Measurements from ENCODE around the gene ACTN4.
A peak's percentile ranks its signal among the peaks of the same experiment; 100 is the strongest.

Gene ACTN4

DNA sequence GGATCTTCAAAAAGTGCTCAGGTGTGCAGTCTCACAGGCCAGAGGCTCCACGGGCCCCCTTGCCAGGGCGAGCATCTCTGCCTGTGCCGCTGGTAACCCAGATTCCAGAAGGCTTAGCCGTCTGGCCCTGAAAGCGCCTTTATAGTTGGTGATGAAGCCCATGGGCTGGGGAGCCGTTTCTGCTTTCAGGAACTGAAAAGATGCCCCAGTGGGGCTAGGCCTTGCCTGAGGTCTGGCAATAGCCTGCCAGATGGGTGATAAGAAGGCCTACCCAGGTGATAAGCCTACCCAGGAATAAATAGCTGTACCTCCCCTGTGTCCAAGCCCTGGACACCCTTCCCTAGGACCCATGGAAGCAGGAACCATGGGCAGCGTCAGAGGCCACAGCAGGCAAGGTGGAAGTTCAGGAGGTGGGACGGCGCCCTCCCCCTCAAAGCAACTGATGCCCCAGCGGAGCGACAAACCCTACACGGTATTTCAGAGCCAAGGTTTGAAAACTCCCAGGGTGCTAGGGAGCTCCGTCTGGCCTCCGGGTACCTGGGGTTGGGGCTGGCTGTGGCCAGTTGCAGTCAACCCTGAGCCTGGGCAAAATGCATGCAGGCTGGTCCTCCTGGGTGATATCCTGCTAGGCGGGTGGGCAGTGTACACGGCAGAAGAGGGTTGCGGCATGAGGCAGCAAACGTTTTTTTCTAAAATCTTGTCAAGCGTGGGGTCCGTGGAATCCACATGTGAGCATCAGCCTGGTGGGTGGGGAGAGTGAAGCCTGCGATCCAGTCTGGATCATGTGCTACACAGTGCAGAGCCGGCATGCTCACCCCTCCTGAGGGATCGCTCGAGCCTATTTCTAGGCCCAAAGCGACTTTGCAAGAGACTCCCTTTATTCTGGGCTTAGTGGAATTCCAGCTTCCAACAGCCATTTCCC, 45.3 kb downstream of the ACTN4 start:
- peak overlapping the region; percentile 7 for H3K4me3 ChIP-seq (ENCODE audit: low read length)
- TF ChIP-seq, protein P1, sequence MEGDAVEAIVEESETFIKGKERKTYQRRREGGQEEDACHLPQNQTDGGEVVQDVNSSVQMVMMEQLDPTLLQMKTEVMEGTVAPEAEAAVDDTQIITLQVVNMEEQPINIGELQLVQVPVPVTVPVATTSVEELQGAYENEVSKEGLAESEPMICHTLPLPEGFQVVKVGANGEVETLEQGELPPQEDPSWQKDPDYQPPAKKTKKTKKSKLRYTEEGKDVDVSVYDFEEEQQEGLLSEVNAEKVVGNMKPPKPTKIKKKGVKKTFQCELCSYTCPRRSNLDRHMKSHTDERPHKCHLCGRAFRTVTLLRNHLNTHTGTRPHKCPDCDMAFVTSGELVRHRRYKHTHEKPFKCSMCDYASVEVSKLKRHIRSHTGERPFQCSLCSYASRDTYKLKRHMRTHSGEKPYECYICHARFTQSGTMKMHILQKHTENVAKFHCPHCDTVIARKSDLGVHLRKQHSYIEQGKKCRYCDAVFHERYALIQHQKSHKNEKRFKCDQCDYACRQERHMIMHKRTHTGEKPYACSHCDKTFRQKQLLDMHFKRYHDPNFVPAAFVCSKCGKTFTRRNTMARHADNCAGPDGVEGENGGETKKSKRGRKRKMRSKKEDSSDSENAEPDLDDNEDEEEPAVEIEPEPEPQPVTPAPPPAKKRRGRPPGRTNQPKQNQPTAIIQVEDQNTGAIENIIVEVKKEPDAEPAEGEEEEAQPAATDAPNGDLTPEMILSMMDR (conservative IDR thresholded peaks at IDR 0.05; ENCODE audit: low read depth, low read length) = no peak
- DNase-seq (ENCODE audit: low read depth) = no peak

DNA sequence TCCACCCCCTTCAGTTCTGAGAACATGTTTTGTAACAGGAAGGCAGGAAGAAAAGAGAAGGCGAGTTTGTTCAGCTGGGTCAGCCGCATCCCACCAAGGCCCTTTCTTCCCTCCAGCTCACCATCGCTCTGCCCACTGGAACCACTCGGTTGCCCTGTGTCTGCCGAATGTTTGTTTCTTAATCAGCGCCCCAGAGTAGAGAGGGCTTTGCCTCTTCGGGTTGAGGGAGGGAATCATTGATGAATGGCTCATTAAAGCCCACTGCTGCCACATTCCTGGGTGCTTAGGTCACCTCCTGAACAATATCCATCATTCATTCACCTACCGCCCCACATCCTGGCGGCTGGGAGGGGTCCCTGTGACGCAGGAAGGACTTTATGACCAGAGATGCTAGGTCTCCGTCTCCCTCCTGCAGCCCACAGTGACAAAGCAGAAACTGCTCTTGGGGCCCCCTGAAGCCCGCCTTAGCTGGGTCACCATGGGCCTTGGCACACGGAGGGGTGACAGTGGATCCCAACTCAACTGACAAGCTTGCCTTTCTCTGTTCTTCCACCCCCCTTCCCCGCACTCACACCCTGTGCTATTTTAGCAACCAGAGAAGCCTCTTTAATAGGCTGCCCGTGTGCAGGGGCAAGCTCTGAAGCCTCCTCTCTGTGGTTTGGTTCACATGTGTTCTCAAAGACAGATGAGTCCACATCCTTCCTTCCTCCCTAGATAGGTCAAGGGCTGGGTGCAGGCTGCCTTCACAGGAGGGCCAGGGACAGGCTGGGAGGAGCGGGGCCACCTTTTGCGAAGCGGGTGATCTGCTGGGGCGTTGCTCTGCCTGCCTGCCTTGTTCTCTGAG, 46.2 kb downstream of the ACTN4 start:
- TF ChIP-seq, protein P1 (conservative IDR thresholded peaks at IDR 0.05; ENCODE audit: low read depth, low read length) = no peak
- peak; percentile 94 for DNase-seq (ENCODE audit: low read depth)
- no peak overlapping the region for H3K4me3 ChIP-seq (ENCODE audit: low read length)

DNA sequence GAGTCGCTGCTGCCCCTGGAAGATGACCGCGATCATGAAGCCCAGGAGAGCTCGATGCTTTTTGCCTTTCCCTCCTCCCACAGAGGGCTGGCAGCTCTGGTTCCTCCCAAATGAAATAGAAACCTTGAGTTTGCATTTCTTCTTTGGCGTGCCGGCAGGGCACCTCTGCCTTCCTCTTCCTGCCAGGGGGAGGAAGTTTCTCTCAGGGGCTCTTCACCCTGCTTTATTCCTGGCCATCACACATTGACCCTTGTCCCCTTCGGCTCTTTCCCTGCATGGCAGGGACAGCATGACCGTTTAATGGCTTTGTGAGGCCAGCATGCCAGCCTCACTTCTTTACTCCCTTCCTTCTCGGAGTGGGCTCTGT, 47.9 kb downstream of the ACTN4 start:
- H3K4me3 ChIP-seq (ENCODE audit: low read length) = no peak overlapping the region
- TF ChIP-seq, protein P1 (conservative IDR thresholded peaks at IDR 0.05; ENCODE audit: low read depth, low read length) = no peak
- no peak for DNase-seq (ENCODE audit: low read depth)

DNA sequence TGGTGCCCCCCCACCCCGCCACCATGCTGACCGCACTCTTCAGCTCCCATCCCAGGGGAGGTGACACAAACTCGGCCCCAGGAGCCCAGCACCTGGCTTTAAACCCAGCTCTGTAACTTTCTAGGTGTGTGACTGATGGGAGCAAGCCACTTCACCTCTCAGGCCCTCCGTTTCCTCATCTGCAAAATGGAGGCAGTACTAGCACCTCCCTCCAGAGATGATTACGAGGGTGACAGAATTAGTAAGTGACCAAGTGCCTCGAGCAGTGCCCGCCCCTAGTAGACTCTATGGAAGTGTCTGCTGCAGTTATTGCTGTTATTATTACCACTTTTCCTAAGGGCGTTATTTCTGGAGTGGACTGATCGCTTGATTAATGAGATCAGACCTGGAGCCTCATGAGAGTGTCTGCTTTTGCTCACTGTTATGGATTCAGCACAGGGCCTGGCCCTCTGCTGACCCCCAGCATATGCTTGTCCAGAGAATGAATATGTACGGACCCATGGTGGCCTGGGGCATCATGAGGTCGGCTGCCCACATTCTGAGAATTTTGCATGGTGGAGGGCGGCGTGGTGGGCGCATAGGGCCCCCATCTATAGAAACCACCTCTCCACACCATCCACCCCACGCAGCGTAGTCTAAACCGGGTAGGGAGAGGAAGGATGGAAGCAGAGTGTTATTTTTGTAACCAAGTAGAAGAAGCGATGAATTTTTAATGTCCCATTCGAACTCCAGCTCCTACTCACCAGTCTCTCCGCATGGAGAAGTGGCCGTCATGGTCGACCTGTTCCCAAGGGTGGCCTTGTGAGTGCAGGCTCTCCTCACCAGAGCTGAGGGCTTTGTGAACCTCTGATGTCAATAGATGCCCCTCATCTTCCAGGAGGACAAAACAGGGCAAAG, 48.6 kb downstream of the ACTN4 start:
- no peak for DNase-seq (ENCODE audit: low read depth)

DNA sequence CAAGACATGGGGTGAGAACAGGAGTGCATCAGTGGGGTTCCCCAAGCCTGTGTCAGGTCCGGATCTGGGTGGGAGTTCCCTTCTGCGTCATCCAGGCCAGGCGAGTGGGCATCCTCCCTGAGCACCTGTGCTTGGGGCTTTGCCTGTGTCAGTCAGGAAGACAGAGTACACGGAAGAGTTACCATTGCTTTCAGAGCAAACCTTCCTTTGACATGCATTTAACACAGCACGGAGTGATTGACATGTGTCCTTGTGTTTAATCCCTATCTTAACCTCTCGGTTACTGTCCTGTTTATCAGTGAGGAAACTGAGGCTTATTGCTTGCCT, 49.2 kb downstream of the ACTN4 start:
- DNase-seq (ENCODE audit: low read depth) = no peak
- no peak overlapping the region for H3K4me3 ChIP-seq (ENCODE audit: low read length)
- TF ChIP-seq, protein P1 (conservative IDR thresholded peaks at IDR 0.05; ENCODE audit: low read depth, low read length) = no peak

More for the DNA sequence above, 48.6 kb downstream of the ACTN4 start:
- H3K4me3 ChIP-seq (ENCODE audit: low read length) = no peak overlapping the region
- TF ChIP-seq, protein P1 (conservative IDR thresholded peaks at IDR 0.05; ENCODE audit: low read depth, low read length) = no peak

DNA sequence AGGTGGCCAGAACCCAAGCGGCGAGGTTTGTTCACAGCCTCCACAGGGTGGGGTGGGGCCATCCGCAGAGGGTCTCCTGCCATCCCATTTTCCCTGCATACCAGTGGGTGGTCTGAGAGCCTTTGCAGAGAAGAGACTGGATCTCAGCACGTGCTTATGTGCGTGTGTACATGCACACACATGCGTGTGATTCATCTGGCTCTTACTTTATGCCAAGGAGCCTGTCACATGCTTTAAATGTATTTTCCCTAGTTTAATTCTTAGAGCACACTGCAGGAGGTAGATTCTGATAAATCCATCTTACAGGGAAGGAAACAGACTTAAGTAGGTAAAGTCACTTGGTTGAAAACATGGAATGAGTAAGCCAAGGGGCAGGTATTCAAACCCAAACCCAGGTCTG, 49.7 kb downstream of the ACTN4 start:
- H3K4me3 ChIP-seq (ENCODE audit: low read length) = no peak overlapping the region
- TF ChIP-seq, protein P1 (conservative IDR thresholded peaks at IDR 0.05; ENCODE audit: low read depth, low read length) = no peak
- DNase-seq (ENCODE audit: low read depth) = no peak
